ENCODE data around the gene KCNQ1OT1. TPM values are rescaled to one million over a fixed set of nuclear protein-coding genes. Genes with fewer than 3 reads are reported as not detected.
A peak's percentile ranks its signal among the peaks of the same experiment; 100 is the strongest.

Gene KCNQ1OT1
- total and polyA plus RNA-seq, 10 donors: 0.02 to 3.1 (median 1.7) TPM

- H3K36me3 ChIP-seq: no peaks in the 10 kb centered on the region
- 76 to 85% (median 84%) methylated on average over 18 of the region's 18 CpGs for WGBS, 5 donors
- H3K4me1 ChIP-seq: peaks cover 3 to 84% (median 26%) of the 10 kb centered on the region in 6 donors
- TF ChIP-seq POLR2AphosphoS5 (IDR thresholded peaks at IDR 0.05) (no peak), POLR2A (IDR thresholded peaks at IDR 0.05) (no peak), CTCF (IDR thresholded peaks at IDR 0.05 in 8 of 11, conservative IDR thresholded peaks at IDR 0.05 in 3 of 11) (no peak)
- H3K4me3 ChIP-seq: no peak overlapping the region
- peak; percentile 64 for DNase-seq
- H3K9me3 ChIP-seq: no peaks in the 10 kb centered on the region
- intact Hi-C loops (cut with DNase I; ENCODE audit: low total_unique reads): no loop called here
- H3K27me3 ChIP-seq (replicated peaks in 1 of 7): no peaks in the 10 kb centered on the region
- no peak overlapping the region for H3K27ac ChIP-seq
Measured at GRCh38 chr11:2693271-2694261, 6.2 kb downstream of the KCNQ1OT1 start.

GRCh38 chr11:2691991-2692875 lies 7.6 kb downstream of the KCNQ1OT1 start:
- peak; percentile 16 for DNase-seq
- intact Hi-C loops (cut with DNase I; ENCODE audit: low total_unique reads): no loop called here
- WGBS, 5 donors: 87 to 96% (median 93%) methylated on average over 3 of the region's 3 CpGs
- TF ChIP-seq CTCF (IDR thresholded peaks at IDR 0.05 in 8 of 11, conservative IDR thresholded peaks at IDR 0.05 in 3 of 11): no peak
- TF ChIP-seq POLR2A (IDR thresholded peaks at IDR 0.05): no peak
- TF ChIP-seq POLR2AphosphoS5 (IDR thresholded peaks at IDR 0.05): no peak
- Histone ChIP-seq H3K9me3 (no peaks in the 10 kb centered on the region), H3K27ac (no peak overlapping the region), H3K4me1 (peaks cover 7 to 84% (median 33%) of the 10 kb centered on the region in 6 donors), H3K27me3 (replicated peaks in 1 of 7) (no peaks in the 10 kb centered on the region), H3K4me3 (no peak overlapping the region), H3K36me3 (no peaks in the 10 kb centered on the region)

GRCh38 chr11:2691355-2691761 lies 8.4 kb downstream of the KCNQ1OT1 start:
- 64 to 88% (median 82%) methylated on average over 3 of the region's 3 CpGs for WGBS, 5 donors
- Histone ChIP-seq H3K4me3 (no peak overlapping the region), H3K27me3 (replicated peaks in 1 of 7) (no peaks in the 10 kb centered on the region), H3K4me1 (peaks cover 7 to 81% (median 33%) of the 10 kb centered on the region in 6 donors), H3K36me3 (no peaks in the 10 kb centered on the region), H3K9me3 (no peaks in the 10 kb centered on the region), H3K27ac (no peak overlapping the region)
- DNase-seq: no peak
- TF ChIP-seq CTCF (IDR thresholded peaks at IDR 0.05 in 8 of 11, conservative IDR thresholded peaks at IDR 0.05 in 3 of 11): no peak
- no peak for TF ChIP-seq POLR2AphosphoS5 (IDR thresholded peaks at IDR 0.05)
- no peak for TF ChIP-seq POLR2A (IDR thresholded peaks at IDR 0.05)
- intact Hi-C loops (cut with DNase I; ENCODE audit: low total_unique reads): no loop called here
